HUES48 (cell line): ENCODE results near the gene OSBPL1A.
A peak's percentile ranks its signal among the peaks of the same experiment; 100 is the strongest.

Experiments used
- H3K27ac ChIP-seq: one replicate; pipeline ENCODE4 v1.7.0; 2013; ENCODE audit warnings: low read depth, low read length, inconsistent platforms
- H3K27me3 ChIP-seq: 2 replicates; pipeline ENCODE4 v1.6.1; 2013; ENCODE audit warnings: mild to moderate bottlenecking, low read length; ENCODE audit not compliant: control insufficient read depth, insufficient read depth
- H3K36me3 ChIP-seq: 2 replicates; pipeline ENCODE4 v1.6.1; 2013; ENCODE audit warnings: low read length; ENCODE audit not compliant: control insufficient read depth, insufficient read depth
- H3K4me1 ChIP-seq: 2 replicates; pipeline ENCODE4 v1.6.1; 2013; ENCODE audit warnings: mild to moderate bottlenecking, low read length; ENCODE audit not compliant: control insufficient read depth, insufficient read depth
- H3K4me3 ChIP-seq: 2 replicates; pipeline ENCODE4 v1.5.1; 2013; ENCODE audit warnings: mild to moderate bottlenecking, low read depth, low read length
- H3K9ac ChIP-seq: 2 replicates; pipeline ENCODE4 v1.6.1; 2013; ENCODE audit warnings: mild to moderate bottlenecking, low read depth, low read length, moderate library complexity
- H3K9me3 ChIP-seq: 2 replicates; pipeline ENCODE4 v1.6.1; 2013; ENCODE audit warnings: low read length; ENCODE audit not compliant: control insufficient read depth, insufficient read depth

The OSBPL1A gene

GRCh38 chr18:24296276-24296675 is 101.3 kb downstream of the OSBPL1A start:
- Histone ChIP-seq H3K9ac (no peak overlapping the region), H3K27ac (no peak overlapping the region)

DNA sequence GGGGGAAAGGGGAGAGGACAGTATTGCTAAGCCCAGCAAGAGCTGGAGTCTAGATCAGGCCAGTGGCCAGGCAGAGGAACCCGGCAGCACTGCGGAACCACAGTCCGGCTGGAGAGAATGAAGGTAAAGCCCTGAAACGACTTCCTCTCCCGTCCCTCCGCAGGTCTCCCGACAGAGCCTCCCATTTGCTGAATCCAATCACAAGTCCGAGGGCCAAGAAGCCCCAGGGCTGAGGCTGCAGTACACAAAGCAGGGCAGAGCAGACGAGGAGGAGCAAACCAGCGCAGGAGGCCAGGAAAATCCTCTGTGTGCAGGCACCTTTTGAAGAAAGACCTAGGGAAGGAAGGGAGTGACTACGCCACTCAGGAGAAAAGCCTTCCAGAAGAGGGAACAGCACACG is 104.4 kb downstream of the OSBPL1A start:
- no peaks in the 10 kb centered on the region for H3K9me3 ChIP-seq
- H3K9ac ChIP-seq = no peak overlapping the region
- H3K27me3 ChIP-seq = no peaks in the 10 kb centered on the region
- no peak overlapping the region for H3K27ac ChIP-seq
- H3K4me3 ChIP-seq = no peak overlapping the region
- H3K4me1 ChIP-seq = no peaks in the 10 kb centered on the region
- no peaks in the 10 kb centered on the region for H3K36me3 ChIP-seq

More at GRCh38 chr18:24296276-24296675, 101.3 kb downstream of the OSBPL1A start:
- Histone ChIP-seq H3K36me3 (peaks cover 16% of the 10 kb centered on the region), H3K4me3 (no peak overlapping the region), H3K4me1 (no peaks in the 10 kb centered on the region), H3K9me3 (no peaks in the 10 kb centered on the region), H3K27me3 (no peaks in the 10 kb centered on the region)

- H3K9ac ChIP-seq = no peak overlapping the region
- H3K36me3 ChIP-seq = 0 out of 2 replicates have a peak, but pooled peaks cover 3% of the 10 kb centered on the region
- H3K27ac ChIP-seq = no peak overlapping the region
- no peaks in the 10 kb centered on the region for H3K4me1 ChIP-seq
- H3K4me3 ChIP-seq = no peak overlapping the region
- no peaks in the 10 kb centered on the region for H3K27me3 ChIP-seq
- H3K9me3 ChIP-seq = peaks cover 11% of the 10 kb centered on the region
Measured at GRCh38 chr18:24278591-24278990, 119.0 kb downstream of the OSBPL1A start.

GRCh38 chr18:24277516-24278195 is 120.0 kb downstream of the OSBPL1A start:
- H3K9me3 ChIP-seq = peaks cover 11% of the 10 kb centered on the region
- no peak overlapping the region for H3K27ac ChIP-seq
- no peak overlapping the region for H3K9ac ChIP-seq
- H3K4me1 ChIP-seq = no peaks in the 10 kb centered on the region
- no peak overlapping the region for H3K4me3 ChIP-seq
- H3K27me3 ChIP-seq = no peaks in the 10 kb centered on the region
- H3K36me3 ChIP-seq = 0 out of 2 replicates have a peak, but pooled peaks cover 3% of the 10 kb centered on the region

DNA sequence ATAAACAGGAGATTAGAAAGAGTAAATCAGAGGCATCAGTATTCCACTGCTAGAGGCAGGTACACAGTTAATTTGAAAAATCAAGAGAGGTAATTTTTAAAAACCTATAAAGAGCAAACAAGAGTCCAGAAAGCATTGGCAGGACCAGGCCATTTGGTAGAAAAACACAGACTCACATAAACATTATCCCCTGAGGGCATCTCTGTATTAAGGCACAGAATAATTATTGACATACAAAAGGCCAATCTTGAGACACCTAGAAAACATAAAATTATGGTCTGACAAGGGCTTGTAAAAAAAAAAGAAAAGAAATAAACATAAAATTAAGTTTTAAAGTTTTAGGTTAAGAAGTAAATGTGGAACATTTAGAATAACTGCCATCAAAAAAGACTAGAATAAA is 120.6 kb downstream of the OSBPL1A start:
- Histone ChIP-seq H3K9ac (no peak overlapping the region), H3K36me3 (0 out of 2 replicates have a peak, but pooled peaks cover 3% of the 10 kb centered on the region), H3K9me3 (peaks cover 5% of the 10 kb centered on the region; the same call in 1 of the 2 replicates), H3K27ac (no peak overlapping the region), H3K4me1 (no peaks in the 10 kb centered on the region), H3K27me3 (no peaks in the 10 kb centered on the region), H3K4me3 (no peak overlapping the region)

- Histone ChIP-seq H3K9me3 (no peaks in the 10 kb centered on the region), H3K27me3 (no peaks in the 10 kb centered on the region), H3K4me1 (peaks cover 8% of the 10 kb centered on the region), H3K4me3 (no peak overlapping the region), H3K9ac (no peak overlapping the region), H3K27ac (no peak overlapping the region), H3K36me3 (0 out of 2 replicates have a peak, but pooled peaks cover 3% of the 10 kb centered on the region)
Measured at GRCh38 chr18:24274837-24275236, 122.8 kb downstream of the OSBPL1A start.

GRCh38 chr18:24273596-24273995 is 124.0 kb downstream of the OSBPL1A start:
- Histone ChIP-seq H3K36me3 (0 out of 2 replicates have a peak, but pooled peaks cover 3% of the 10 kb centered on the region), H3K9me3 (no peaks in the 10 kb centered on the region), H3K4me1 (peaks cover 20% of the 10 kb centered on the region), H3K9ac (no peak overlapping the region), H3K27ac (no peak overlapping the region), H3K27me3 (no peaks in the 10 kb centered on the region), H3K4me3 (no peak overlapping the region)

- H3K27me3 ChIP-seq = no peaks in the 10 kb centered on the region
- peaks cover 31% of the 10 kb centered on the region for H3K4me1 ChIP-seq
- H3K9me3 ChIP-seq = no peaks in the 10 kb centered on the region
- H3K27ac ChIP-seq = peak overlapping the region; percentile 86
- peak overlapping the region; percentile 98 for H3K4me3 ChIP-seq
- H3K36me3 ChIP-seq = no peaks in the 10 kb centered on the region
- H3K9ac ChIP-seq = peak overlapping the region; percentile 85; the same call in 1 of the 2 replicates
Measured at GRCh38 chr18:24272229-24272525, 125.4 kb downstream of the OSBPL1A start.

- no peaks in the 10 kb centered on the region for H3K36me3 ChIP-seq
- H3K4me3 ChIP-seq = peak overlapping the region; percentile 98
- H3K9ac ChIP-seq = peak overlapping the region; percentile 85
- no peaks in the 10 kb centered on the region for H3K9me3 ChIP-seq
- H3K27ac ChIP-seq = peak overlapping the region; percentile 86
- peaks cover 37% of the 10 kb centered on the region for H3K4me1 ChIP-seq
- H3K27me3 ChIP-seq = no peaks in the 10 kb centered on the region
Measured at GRCh38 chr18:24271381-24272228, 126.0 kb downstream of the OSBPL1A start.

DNA sequence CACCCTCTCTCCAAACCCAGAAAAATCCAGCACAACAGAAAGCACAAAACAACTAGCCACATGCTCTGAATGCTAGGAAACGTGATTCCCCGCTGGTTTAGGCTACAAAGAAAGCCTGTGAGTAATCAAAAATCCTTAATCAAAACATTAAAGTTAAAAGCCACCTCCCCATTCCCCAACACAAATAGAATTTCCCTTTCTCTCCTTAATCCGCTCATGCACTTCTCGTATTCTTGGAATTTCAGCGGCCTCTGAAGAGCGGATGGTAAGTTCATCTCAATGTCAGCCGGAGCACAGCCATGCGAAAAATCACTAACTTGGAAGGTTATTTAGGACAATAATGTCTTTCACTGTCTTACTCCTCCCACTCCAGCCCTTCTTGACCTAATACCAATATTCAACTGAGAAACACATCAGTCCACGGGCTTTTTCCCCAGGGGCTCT is 126.7 kb downstream of the OSBPL1A start:
- H3K36me3 ChIP-seq = no peaks in the 10 kb centered on the region
- H3K4me1 ChIP-seq = peaks cover 43% of the 10 kb centered on the region
- H3K27ac ChIP-seq = peak overlapping the region; percentile 86
- H3K4me3 ChIP-seq = peak overlapping the region; percentile 98
- peak overlapping the region; percentile 85 for H3K9ac ChIP-seq
- no peaks in the 10 kb centered on the region for H3K9me3 ChIP-seq
- H3K27me3 ChIP-seq = no peaks in the 10 kb centered on the region

DNA sequence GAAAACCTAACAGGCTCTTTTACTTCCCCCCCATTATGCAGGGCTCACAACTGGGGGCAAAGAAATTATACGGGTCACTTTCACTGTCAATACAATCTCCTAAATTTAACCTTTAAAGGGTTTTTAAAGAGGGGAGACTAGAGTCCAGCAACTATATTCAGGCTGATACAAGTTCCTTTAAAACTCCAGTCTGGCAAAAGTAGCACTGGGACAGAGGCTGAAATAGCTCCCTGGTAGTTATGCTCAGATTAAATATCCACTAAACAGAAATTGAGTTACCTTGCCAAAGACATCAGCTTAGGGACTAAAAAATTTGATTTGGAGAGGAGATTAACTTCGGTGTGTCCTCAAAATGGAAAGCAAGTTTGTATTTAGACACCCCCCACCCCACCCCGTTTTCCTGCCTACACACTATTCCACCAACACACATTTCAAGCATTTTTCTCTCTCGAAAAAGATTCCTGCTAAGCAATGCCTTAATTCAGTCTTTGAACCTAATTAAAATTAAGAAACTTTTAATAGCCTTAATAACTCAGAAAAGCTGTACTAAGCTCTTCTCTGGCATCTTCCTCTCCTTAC is 127.2 kb downstream of the OSBPL1A start:
- Histone ChIP-seq H3K36me3 (no peaks in the 10 kb centered on the region), H3K4me3 (peak overlapping the region; percentile 98), H3K9ac (peak overlapping the region; percentile 85), H3K27ac (peak overlapping the region; percentile 86), H3K4me1 (peaks cover 48% of the 10 kb centered on the region), H3K27me3 (no peaks in the 10 kb centered on the region), H3K9me3 (no peaks in the 10 kb centered on the region)
